DMS 273 treated with DMSO at 0.1 percent for 48 hours (cell line): ENCODE results near the gene ZNF569.
"Not testable (repeated sequence)": the region's sequence is repeated elsewhere in the genome, so short reads cannot be mapped to it uniquely, and the experiment has no call there.

Source experiments
- DNase-seq: peaks from one replicate; lab custom pipeline; 2025; lab: John Stamatoyannopoulos, UW

The ZNF569 gene

DNA sequence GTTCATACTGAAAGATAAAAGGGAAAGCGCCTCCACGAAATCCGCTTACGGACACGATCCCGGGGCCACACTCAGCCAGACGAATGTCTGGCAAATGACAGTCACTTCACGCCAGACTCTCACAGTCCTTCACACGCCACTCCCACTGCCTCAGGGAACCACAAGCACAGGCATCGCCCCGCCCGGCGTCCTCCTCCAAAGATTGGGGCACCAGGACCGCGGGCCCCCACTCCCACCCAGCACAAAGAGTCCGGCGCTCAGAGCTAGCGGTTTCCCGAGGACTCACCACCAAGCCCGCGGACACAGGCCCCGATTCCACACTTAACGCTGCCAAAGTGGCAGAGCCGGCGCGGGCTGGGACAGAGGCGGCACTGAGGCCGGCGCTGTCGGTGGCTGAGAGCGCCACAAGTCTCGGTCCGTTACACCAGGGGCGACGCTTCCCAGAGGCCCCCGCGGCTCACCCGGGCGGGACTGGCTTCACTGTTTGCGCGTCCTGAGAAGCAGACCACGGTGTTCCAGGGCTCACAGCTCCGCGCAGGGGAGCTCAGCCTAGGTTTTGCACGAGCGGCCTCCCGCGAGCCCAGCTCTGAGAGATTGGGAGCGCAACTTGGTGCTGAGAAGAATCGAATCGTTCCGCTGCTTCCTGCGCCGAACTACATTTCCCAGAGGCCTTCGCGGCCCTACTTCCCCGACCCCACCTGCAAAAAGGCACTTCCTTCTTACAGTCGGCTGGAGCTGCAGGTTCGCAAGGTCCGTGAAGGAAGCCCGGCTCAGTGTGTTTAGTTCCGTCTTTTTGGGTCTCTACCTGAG, at the start of gene ZNF569:
TSS of gene ZNF569 (minus strand) at position 647 of the 810 bp plus-strand sequence. CDS start 22,523 bp downstream, outside the sequence.
- peak; percentile 91 for DNase-seq

DNA sequence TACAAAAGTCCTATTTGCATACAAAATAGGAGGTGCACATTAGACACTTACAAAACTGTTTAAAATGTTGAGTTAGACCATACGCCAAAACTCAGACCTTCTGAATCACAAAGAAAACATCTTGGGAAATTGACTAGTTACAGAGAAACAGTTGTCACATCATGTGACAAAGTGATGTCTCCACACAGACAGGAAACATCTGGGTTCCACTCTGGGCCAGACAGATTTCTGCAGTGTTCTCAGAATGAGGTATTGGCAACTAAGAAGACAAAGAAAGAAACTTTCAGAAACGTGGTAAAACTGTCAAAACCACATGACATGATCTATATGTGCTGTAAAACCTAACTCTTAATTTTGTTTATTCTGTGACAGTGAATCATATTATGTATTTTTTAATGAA, 46.2 kb upstream of the ZNF569 start:
- no peak for DNase-seq

DNA sequence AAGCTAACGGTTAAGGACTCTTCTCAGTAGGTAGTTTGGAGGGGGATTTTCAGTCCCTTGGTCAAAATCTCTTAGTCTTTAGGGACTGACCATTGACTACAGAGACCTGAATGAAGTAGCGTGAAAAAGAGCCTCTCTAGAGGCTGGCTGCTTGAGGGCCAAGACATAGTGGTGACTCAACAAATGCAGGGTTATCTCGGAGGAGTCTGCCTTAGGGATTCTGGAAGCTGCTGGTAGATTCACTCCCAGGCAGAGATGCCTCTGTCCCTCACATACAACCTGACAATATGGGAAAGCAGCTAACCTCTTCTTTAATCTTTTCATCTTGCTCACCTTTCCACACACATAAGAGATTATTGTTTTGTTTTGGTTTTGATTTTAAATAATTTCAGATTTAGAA, 44.6 kb upstream of the ZNF569 start:
- no peak for DNase-seq

DNA sequence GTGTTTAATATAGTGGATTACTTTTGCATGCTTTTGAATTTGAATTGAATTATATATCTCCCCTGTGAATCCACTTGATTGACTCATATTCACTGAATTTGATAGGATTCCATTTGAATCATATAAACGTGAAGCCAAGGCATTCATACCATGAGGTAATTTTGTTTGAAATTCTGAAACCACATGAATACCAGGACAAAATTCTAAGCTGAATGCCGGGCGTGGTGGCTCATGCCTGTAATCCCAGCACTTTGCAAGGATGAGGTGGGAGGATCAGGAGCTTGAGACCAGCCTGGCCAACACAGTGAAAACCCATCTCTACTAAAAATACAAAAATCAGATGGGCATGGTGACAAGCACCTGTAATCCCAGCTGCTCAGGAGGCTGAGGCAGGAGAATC, 43.9 kb upstream of the ZNF569 start:
- DNase-seq = no peak

DNA sequence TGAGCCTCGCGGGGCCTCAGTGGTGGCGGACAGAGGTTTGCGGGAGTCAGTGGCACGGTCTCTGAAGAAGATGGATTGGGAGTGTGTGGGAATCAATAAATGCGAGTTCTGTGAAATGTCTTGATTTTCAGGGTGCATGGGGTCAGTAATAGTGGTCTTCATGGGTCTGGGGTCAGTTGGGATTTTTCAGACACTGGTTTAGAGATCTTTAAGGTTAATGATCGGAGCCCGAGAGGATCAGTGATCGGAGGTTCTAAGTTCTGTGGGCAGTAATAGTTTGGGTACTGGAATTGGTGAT, 39.9 kb upstream of the ZNF569 start:
- DNase-seq = no peak

DNA sequence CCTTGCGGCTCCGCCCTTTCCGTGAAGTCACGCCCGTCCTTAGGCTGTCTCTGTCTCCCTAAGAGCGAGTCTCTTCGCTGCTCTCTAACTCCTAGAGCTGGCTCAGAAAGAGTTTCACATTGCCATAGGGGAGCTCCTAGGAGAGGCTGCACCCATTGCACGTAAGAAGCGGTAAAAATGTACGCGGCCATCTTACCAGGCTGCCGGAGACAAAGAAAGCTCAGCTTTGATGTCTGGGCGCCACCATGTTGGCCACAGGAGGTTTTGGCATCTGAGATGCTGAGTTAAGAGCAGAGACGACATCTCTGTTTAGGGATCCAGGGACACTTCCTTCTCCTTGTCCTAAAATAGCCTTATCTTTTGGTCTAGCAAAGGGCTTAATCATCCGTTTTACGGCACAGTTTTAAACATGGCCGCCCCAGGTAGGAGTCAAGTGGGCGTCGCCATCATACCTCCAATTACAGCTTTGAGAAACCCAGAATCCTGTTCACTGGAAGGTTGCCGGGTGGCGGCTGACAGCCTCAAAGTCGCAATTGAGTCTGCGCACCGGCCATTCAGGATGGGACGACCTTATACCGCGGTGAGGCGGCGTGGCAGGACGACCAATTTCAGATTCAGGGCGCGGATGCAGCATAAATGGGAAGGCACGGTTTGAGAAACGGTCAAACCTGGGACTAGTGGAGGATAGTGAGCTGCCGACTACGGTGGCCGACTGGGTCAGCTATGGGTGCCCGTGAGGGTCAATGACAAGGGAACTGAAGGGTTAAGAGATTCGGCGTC, 39.3 kb upstream of the ZNF569 start, which contains the start of gene ZNF793:
TSS of gene ZNF793 (plus strand) at position 553 of the 780 bp plus-strand sequence. CDS start 16,501 bp downstream, outside the sequence.
- peak; percentile 73 for DNase-seq

DNA sequence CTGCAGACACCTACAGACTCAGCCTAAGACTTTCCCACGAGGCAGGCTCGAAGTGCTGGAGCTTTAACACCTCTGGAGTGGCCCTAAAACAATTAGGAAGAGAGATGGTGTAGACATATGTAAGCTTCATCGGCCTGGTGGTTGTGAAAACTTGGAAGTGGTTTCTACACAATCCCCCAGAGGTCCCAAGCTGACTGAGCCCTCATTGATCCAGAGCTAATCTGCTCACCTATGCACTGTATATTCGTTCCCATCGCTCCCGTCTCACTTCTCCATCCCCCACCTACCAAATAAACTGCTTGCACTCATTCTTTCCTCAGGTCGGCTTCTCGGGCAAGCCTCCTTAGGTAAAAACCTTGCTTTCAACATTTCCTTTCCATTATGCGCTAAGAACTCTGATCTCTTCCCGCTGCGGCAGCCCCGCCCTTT, 38.7 kb upstream of the ZNF569 start:
- DNase-seq = no peak

DNA sequence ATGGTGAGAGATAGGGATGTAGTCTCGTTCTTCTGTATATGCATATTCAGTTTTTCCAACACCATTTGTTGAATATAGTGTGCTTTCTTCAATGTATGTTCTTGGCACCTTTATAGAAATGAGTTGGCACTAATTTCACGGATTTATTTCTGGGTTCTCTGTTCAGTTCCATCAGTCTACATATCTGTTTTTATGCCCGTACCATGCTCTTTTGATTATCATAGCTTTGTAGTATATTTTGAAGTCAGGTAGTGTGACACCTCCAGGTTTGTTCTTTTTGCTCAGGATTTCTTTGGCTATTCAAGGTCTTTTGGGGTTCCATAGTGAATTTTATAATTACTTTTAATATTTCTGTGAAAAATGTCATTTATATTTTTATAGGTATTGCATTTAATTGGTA, 25.0 kb upstream of the ZNF569 start:
- DNase-seq = no peak

DNA sequence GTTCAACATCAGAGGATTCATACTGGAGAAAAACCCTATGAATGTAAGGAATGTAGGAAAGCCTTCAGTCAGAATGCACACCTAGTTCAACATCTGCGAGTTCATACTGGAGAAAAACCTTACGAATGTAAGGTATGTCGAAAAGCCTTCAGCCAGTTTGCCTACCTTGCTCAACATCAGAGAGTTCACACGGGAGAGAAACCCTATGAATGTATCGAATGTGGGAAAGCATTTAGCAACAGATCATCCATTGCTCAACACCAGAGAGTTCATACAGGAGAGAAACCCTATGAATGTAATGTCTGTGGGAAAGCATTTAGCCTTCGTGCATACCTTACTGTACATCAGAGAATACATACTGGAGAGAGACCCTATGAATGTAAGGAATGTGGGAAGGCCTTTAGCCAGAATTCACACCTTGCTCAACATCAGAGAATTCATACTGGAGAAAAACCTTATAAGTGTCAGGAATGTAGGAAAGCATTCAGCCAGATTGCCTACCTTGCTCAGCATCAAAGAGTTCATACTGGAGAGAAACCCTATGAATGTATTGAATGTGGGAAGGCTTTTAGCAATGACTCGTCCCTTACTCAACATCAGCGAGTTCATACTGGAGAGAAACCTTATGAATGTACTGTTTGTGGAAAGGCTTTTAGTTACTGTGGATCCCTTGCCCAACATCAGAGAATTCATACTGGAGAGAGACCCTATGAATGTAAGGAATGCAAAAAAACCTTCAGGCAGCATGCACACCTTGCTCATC, 17.3 kb upstream of the ZNF569 start:
- no peak for DNase-seq

DNA sequence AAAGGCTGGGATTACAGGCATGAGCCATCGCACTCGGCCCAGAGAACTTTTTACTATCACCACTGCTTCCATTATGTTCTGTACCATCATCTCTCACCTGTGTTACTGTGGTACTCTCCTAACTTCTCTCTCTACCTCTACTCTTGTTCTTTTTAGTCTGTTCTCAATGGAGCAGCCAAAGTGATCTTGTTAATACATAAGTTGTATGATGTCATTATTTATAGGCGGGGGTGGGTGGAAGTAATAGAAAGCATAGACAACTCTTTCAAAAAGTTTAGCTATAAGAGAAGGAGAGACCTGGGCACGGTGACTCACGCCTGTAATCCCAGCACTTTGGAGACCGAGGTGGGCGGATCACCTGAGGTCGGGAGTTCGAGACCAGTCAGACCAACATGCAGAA, 4.9 kb upstream of the ZNF569 start:
- no peak for DNase-seq

DNA sequence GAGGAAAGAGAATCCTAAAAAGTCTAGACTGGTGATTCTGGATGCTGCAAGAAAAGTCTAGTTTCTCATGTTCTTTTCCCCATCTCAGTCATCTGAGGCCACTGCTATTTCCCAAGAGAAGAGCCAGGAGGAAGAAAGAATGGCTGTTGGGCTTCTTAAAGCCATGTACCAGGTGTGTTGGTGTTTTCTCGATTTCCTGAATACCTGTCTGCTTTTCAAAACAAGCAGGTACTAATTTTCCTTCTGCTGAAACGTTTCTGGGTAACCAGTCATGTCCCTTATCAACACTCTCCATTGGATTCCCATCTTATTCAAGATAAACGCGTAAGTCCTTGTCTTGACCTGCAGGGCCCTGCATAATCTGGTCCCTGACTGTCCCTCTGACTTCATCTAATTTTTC, 3.0 kb upstream of the ZNF569 start:
- no peak for DNase-seq

DNA sequence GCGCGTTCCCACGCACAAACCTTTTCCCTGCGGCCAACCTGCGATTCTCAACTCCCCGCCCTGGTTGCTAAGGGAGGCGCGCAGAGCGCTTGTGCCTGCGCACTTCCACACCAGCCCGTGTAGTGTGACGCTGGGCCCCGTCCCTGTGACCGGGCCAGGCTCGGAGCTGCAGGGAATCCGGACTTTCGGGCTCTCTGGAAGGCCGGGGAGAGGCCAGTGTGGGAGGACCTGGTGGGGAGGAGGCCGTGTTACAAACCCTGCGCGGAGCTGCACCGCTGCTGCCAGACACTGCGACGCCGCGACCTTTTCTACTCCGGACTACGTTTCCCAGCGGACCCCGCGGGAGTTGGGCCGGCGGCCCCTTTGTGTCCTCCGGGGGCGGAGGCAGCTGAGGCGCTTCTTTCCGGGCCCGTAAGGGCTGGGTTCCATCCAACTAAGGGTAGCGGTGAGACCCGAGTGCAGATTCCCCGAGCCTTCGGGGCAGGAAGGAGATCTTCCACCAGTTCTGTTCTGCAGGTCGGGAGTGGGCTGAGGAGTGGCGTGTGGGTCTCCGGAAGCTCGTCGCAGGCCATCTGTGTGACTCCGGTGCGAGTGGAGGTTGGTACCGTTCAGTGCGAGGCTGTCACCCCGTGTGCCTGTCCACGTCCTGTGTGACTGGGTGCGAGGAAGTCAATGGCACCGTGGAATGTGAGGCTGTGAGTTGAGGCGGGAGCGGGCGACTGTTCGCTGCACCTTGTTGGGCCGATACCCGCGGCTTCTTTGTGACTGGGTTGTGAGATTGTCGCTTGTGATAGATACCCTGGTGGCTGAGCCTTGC, 1.9 kb upstream of the ZNF569 start, which contains the start of gene ZNF570:
TSS of gene ZNF570 (plus strand) at position 396 of the 817 bp plus-strand sequence. CDS start 999 bp downstream, outside the sequence.
- DNase-seq = peak; percentile 76

DNA sequence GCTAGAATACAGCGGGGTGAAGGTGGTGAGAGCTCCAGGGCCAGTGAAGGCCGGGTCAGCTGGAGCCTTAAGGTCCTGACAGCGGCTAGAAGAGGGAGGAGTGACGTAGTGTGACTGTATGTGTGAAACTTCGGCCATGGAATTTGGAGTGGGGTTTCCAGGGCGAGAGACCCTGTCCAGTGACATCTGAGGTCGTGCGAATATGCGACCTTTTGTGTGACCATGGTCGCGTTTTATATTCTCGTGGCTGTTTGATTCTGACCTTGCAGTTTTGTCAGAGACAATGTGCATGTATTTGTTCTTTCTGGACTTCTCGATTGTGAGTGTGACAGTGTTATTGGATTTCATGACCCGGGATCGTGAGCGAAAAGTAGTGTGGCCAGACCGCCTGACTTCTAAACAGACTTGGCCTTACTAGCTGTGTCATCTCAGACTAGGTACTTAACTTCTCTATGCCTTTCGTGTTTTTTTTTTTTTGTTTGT, 405 bp upstream of the ZNF569 start:
- DNase-seq = no peak

DNA sequence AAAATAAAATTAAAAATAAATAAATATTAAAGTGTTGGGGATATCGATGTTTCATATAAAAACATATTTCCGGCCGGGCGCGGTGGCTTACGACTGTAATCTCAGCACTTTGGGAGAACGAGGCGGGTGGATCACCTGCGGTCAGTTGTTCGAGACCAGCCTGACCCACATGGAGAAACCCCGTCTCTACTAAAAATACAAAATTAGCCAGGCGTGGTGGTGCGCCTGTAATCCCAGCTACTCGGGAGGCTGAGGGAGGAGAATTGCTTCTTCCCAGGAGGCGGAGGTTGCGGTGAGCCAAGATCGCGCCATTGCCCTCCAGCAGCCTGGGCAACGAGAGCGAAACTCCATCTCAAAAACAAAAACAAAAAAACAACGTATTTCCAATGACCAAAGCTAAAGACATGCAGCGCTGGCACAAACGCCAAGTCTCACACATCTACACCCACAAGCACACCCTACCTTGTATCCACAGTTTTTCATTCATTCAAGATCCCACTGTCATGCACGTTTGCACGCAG, 907 bp downstream of the ZNF569 start:
- no peak for DNase-seq

DNA sequence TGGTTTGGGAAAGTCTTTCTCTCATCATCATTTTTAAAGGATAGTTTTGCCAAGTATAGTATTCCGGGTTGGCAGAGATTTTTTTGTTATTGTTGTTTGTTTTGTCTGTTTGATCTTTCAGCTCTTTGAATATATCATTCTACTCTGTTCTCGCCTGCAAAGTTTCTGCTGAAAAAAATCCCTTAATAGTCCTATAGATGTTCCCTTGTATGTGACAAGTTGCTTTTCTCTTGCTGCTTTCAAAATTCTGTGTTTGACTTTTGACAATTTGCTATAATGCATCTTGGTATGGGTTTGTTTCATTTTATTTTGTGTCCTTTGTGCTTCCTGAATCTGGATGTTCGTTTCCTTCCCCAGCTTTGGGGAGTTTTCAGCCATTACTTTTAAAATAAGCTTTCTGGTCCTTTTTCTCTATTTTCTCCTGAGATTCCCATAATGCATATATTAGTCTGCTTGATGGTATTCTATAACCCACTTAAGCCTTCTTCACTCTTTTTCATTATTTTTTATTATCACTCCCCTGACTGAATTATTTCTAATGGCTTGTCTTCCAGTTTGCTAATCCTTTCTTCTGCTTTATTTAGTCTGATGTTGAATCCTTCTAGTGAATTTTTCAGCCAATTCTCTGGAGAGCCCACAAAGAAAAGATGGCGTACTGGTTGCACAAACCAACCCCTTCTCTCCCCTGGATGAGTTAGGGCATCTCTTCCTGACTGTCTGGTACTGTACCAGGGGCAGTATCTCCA, 14.6 kb downstream of the ZNF569 start:
- DNase-seq = no peak

DNA sequence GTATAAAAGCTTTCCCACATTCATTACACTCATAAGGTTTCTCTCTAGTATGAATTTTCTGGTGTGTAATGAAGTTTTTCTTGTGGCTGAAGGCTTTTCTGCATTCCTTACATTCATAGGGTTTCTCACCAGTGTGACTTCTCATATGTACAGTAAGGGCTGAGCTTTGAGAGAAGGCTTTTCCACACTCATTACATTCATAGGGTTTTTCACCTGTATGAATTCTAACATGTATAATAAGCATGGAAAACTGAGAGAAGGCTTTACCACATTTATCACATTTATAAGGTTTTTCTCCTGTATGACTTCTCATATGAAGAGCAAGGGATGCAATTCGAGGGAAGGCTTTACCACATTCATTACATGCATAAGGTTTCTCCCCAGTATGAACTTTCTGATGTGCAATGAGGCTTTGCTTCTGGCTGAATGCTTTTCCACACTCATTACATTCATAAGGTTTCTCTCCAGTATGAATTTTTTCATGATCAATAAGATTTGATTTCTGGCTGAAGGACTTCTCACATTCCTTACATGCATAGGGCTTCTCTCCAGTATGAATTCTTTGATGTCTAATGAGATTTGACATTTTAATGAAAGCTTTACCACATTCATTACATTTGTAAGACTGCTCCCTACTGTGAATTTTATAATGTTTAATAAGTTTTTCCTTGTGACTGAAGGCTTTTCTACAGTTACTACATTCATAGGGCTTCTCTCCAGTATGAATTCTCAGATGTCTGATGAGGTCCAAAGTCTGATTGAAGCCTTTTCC, 53.7 kb downstream of the ZNF569 start:
- no peak for DNase-seq

DNA sequence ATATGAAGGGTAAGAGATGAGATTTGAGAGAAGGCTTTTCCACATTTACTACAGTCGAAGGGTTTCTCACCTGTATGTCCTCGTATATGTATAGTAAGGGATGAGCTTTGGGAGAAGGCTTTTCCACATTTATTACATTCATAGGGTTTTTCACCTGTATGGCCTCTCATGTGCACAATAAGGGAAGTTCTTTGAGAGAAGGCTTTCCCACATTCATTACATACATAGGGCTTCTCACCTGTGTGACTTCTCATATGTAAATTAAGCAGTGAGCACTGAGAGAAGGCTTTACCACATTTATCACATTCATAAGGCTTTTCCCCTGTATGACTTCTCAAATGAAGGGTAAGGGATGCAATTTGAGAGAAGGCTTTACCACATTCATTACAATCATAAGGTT, 54.5 kb downstream of the ZNF569 start:
- DNase-seq = no peak

DNA sequence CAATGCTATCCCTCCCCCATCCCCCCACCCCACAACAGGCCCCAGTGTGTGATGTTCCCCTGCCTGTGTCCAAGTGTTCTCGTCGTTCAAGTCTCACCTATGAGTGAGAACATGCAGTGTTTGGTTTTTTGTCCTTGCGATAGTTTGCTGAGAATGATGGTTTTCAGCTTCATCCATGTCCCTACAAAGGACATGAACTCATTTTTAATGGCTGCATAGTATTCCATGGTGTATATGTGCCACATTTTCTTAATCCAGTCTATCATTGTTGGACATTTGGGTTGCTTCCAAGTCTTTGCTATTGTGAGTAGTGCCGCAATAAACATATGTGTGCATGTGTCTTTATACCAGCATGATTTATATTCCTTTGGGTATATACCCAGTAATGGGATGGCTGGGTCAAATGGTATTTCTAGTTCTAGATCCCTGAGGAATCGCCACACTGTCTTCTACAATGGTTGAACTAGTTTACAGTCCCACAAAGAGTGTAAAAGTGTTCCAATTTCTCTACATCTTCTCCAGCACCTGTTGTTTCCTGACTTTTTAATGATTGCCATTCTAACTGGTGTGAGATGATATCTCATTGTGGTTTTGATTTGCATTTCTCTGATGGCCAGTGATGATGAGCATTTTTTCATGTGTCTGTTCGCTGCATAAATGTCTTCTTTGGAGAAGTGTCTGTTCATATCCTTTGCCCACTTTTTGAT, 61.0 kb downstream of the ZNF569 start:
- not testable (repeated sequence) for DNase-seq

DNA sequence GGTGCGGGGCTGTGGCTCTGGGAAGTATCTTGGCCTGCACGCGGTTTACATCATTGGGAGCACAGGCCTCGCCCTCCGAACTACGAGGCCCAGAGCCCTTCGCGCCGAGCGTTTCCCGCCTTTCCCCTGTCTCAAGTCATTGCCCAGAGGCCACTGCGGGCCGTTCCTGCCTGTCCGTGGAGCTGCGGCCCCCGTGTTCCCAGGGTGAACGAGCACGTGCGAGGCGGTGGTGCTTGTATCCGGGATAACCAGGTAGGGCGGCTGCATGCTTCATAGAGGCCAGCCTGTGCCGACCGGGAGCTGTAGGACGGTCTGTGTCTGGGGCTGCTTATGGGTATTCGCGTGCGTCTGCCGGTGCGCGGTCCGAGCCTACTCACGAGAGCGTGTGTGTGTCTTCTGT, 63.8 kb downstream of the ZNF569 start:
- DNase-seq = no peak
